Activated CD8-positive, alpha-beta memory T cell treated with anti-CD3 and anti-CD28 coated beads, Interleukin-2, amount 10 ng/mL, durations not matched to agents 7 days and 5 days (primary cell): ENCODE results near the gene SLC39A13. TPM values are rescaled to one million over a fixed set of nuclear protein-coding genes. Genes with fewer than 3 reads are reported as not detected.
A peak's percentile ranks its signal among the peaks of the same experiment; 100 is the strongest.

Experiments used
- ATAC-seq: fragments of 150-1000 bp; cut with Tn5 transposase; one replicate; pipeline ENCODE4 v1.10.0; 2021; ENCODE audit warnings: moderate library complexity
- CTCF ChIA-PET: fragments of 350-600 bp; sonication (Branson Sonifier 250); formaldehyde crosslinking; loops from one replicate; lab custom pipeline; 2021; ENCODE audit warnings: antibody characterized with exemption; lab: Charles Lee
- DNase-seq: peaks from one replicate; pipeline ENCODE4 v3.0.0-alpha.2; 2020
- H3K27ac Mint-ChIP-seq: one replicate; pipeline ENCODE4 v1.8.0; 2021; ENCODE audit warnings: mild to moderate bottlenecking, mixed read lengths
- H3K27me3 Mint-ChIP-seq: one replicate; pipeline ENCODE4 v1.8.0; 2021; ENCODE audit warnings: mixed read lengths
- H3K36me3 Mint-ChIP-seq: one replicate; pipeline ENCODE4 v1.8.0; 2021; ENCODE audit warnings: mild to moderate bottlenecking, mixed read lengths
- H3K4me1 Mint-ChIP-seq: one replicate; pipeline ENCODE4 v1.8.0; 2021; ENCODE audit warnings: mixed read lengths
- H3K4me3 Mint-ChIP-seq: one replicate; pipeline ENCODE4 v1.8.0; 2021; ENCODE audit warnings: mild to moderate bottlenecking, moderate library complexity, mixed read lengths
- H3K9me3 Mint-ChIP-seq: one replicate; pipeline ENCODE4 v1.8.0; 2022; ENCODE audit warnings: low read depth, mixed read lengths
- total RNA-seq, 2 experiments: library from RNA; stranded (reverse); gene quantifications; one replicate each; pipeline ENCODE4 v1.2.3, GENCODE V29; 2021

The SLC39A13 gene
- total RNA-seq, result 10 to 100 TPM; 18.2 to 22.1 TPM

DNA sequence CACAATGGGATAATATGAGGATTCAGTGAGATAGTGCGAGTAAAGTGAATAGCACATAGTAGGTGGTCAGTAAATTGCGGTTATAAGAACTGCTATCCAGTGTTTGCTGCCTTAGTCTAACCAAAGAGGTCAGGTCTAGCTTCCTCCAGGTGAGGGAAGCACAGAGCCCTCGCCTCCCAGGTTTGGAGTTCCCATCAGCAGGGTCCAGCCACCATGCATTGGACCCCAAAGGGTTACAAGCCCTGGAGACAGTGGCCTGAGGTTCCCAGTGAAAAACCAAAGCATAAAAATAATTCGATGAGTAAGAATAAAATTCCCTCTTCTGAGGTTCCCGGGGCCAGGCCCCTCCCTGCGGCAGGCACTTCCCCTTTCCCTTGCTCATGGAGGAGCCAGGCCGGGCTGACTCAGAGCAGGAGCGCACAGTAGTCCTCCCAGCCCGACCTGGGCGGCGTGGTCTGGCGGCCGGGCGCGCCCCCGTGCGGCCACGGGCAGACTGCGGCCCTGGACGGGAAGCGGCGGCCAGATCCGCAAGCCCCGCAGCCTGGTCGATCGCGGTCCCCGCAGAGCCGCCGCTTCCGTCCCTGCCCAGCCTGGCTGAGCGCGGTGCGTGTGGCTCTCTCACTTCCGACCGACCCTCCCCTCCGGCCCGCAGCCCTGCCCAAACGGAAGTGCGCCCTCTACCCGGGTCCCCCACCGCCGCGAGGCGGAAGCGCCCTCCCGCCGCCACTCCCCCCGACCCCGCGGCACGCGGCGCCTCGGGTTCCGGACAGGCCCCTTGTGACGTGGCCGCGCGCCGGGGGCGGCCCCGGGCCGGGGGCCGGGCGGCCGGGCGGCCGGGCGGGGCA lies at the start of gene SLC39A13:
SLC39A13 (plus strand) TSS at position 845 of the 845 bp plus-strand sequence. CDS start 1,505 bp downstream, outside the sequence.
- Mint-ChIP-seq H3K4me3 (peak within 1 kb of the TSS; percentile 80), H3K36me3 (no peaks in the 10 kb centered on the region), H3K4me1 (peaks cover 19% of the 10 kb centered on the region), H3K27me3 (no peaks in the 10 kb centered on the region), H3K9me3 (no peaks in the 10 kb centered on the region), H3K27ac (peak within 1 kb of the TSS; percentile 87)
- CTCF ChIA-PET, result interaction anchor here (0.6 to 7.1 kb wide), 6 partner anchors 9 to 113 kb away, joined by 3 to 125 read pairs (median 41); partner anchors contain the start of gene PSMC3
- ATAC-seq (peak; percentile 89), DNase-seq (peak; percentile 93)

GRCh38 chr11:47358731-47359051 lies 49.7 kb upstream of the SLC39A13 start:
- H3K27ac Mint-ChIP-seq, result no peak overlapping the region
- H3K27me3 Mint-ChIP-seq, result no peaks in the 10 kb centered on the region
- DNase-seq (no peak), ATAC-seq (no peak)
- no peaks in the 10 kb centered on the region for H3K36me3 Mint-ChIP-seq
- CTCF ChIA-PET, result interaction anchor here (1.5 to 2.9 kb wide), 2 partner anchors 15 to 53 kb away, joined by 8 to 16 read pairs; no protein-coding TSS in a partner anchor
- H3K4me3 Mint-ChIP-seq, result no peak overlapping the region
- peaks cover 12% of the 10 kb centered on the region for H3K4me1 Mint-ChIP-seq
- no peaks in the 10 kb centered on the region for H3K9me3 Mint-ChIP-seq

GRCh38 chr11:47359162-47359561 lies 49.2 kb upstream of the SLC39A13 start:
- Mint-ChIP-seq H3K4me3 (no peak overlapping the region), H3K27me3 (no peaks in the 10 kb centered on the region), H3K9me3 (no peaks in the 10 kb centered on the region), H3K27ac (peak overlapping the region; percentile 35), H3K4me1 (peaks cover 12% of the 10 kb centered on the region), H3K36me3 (no peaks in the 10 kb centered on the region)
- DNase-seq (no peak), ATAC-seq (no peak)
- CTCF ChIA-PET, result interaction anchor here (0.9 to 2.9 kb wide), 3 partner anchors 14 to 100 kb away, joined by 3 to 16 read pairs (median 8); no protein-coding TSS in a partner anchor

GRCh38 chr11:47359586-47359985 lies 48.8 kb upstream of the SLC39A13 start:
- Mint-ChIP-seq H3K4me1 (peaks cover 12% of the 10 kb centered on the region), H3K9me3 (no peaks in the 10 kb centered on the region), H3K36me3 (no peaks in the 10 kb centered on the region), H3K27me3 (no peaks in the 10 kb centered on the region), H3K4me3 (no peak overlapping the region), H3K27ac (peak overlapping the region; percentile 35)
- ATAC-seq, result no peak
- no peak for DNase-seq
- CTCF ChIA-PET, result interaction anchor here (0.7 to 2.9 kb wide), 4 partner anchors 14 to 100 kb away, joined by 3 to 16 read pairs (median 6); no protein-coding TSS in a partner anchor

- Mint-ChIP-seq H3K36me3 (no peaks in the 10 kb centered on the region), H3K27ac (no peak overlapping the region), H3K4me1 (peaks cover 12% of the 10 kb centered on the region), H3K27me3 (no peaks in the 10 kb centered on the region), H3K9me3 (no peaks in the 10 kb centered on the region), H3K4me3 (no peak overlapping the region)
- CTCF ChIA-PET, result interaction anchor here (0.7 to 2.9 kb wide), 2 partner anchors 13 to 86 kb away, joined by 3 to 16 read pairs; no protein-coding TSS in a partner anchor
- no peak for DNase-seq
- no peak for ATAC-seq
Observed at GRCh38 chr11:47360341-47360740, 48.0 kb upstream of the SLC39A13 start.

DNA sequence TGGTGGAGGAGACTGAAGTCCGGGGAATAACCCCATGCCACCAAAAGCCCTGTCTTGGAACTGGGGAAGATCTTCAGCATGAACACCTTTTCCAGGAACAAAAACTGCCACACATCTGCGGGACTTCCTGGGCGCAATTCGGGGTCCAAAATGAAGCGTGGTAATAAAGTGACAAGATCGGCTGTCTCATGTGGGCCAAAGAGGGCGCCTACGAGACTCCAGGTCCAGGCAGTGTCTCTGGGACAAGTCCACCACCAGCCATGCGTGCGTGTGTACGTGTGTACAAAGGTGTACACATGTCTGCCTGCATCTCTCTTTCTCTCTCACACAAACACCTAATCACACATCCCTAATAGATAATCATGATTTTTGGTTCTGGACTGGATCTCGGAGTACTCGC lies 47.0 kb upstream of the SLC39A13 start:
- no peaks in the 10 kb centered on the region for H3K36me3 Mint-ChIP-seq
- H3K27ac Mint-ChIP-seq, result no peak overlapping the region

DNA sequence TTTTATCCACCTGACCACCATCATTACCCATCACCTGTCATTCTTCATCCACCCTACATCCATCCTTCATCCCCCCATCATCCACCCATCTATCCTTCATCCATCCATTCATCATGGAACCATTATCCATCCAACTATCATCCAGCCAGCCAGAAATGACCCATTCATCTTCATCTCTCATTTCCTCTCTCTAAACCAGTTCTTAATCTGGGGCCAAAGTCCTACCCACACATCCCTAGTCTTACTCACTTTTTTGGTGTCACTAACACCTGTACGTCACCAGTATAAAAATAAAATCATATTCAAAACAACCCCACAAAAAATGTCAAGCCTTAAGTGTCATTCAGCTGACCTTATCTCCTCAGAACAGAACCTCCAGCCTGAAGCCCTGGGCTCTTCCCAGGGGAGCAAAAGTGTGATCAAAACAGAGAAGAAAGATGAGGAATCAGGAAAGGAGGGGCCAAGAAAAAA lies 42.3 kb upstream of the SLC39A13 start:
- no peak overlapping the region for H3K27ac Mint-ChIP-seq
- no peak overlapping the region for H3K4me3 Mint-ChIP-seq
- no peak for ATAC-seq
- no peaks in the 10 kb centered on the region for H3K9me3 Mint-ChIP-seq
- no peaks in the 10 kb centered on the region for H3K36me3 Mint-ChIP-seq
- peaks cover 8% of the 10 kb centered on the region for H3K4me1 Mint-ChIP-seq
- CTCF ChIA-PET, result no interaction called here
- H3K27me3 Mint-ChIP-seq, result peaks cover 4% of the 10 kb centered on the region
- no peak for DNase-seq

More for the DNA sequence above, 47.0 kb upstream of the SLC39A13 start:
- Mint-ChIP-seq H3K9me3 (no peaks in the 10 kb centered on the region), H3K4me3 (no peak overlapping the region), H3K4me1 (peaks cover 17% of the 10 kb centered on the region), H3K27me3 (peaks cover 4% of the 10 kb centered on the region)
- CTCF ChIA-PET, result interaction anchor here (2.9 kb wide), 1 partner anchor 12 kb away, joined by 16 read pairs; no protein-coding TSS in a partner anchor
- DNase-seq (no peak), ATAC-seq (no peak)

GRCh38 chr11:47369676-47370075 lies 38.7 kb upstream of the SLC39A13 start:
- peaks cover 4% of the 10 kb centered on the region for H3K27me3 Mint-ChIP-seq
- H3K9me3 Mint-ChIP-seq, result no peaks in the 10 kb centered on the region
- no peak for DNase-seq
- no peaks in the 10 kb centered on the region for H3K36me3 Mint-ChIP-seq
- H3K4me1 Mint-ChIP-seq, result peaks cover 7% of the 10 kb centered on the region
- CTCF ChIA-PET, result interaction anchor here (1.2 to 1.5 kb wide), 2 partner anchors 23 to 42 kb away, joined by 3 to 8 read pairs; no protein-coding TSS in a partner anchor
- no peak overlapping the region for H3K27ac Mint-ChIP-seq
- ATAC-seq, result no peak
- H3K4me3 Mint-ChIP-seq, result no peak overlapping the region

GRCh38 chr11:47372422-47372821 lies 36.0 kb upstream of the SLC39A13 start:
- no peaks in the 10 kb centered on the region for H3K27me3 Mint-ChIP-seq
- no peaks in the 10 kb centered on the region for H3K9me3 Mint-ChIP-seq
- CTCF ChIA-PET, result interaction anchor here (1.5 to 4.6 kb wide), 6 partner anchors 12 to 81 kb away, joined by 4 to 125 read pairs (median 25); partner anchors contain the start of gene SLC39A13
- H3K4me1 Mint-ChIP-seq, result peaks cover 2% of the 10 kb centered on the region
- DNase-seq (no peak), ATAC-seq (no peak)
- H3K27ac Mint-ChIP-seq, result no peak overlapping the region
- H3K4me3 Mint-ChIP-seq, result no peak overlapping the region
- no peaks in the 10 kb centered on the region for H3K36me3 Mint-ChIP-seq

GRCh38 chr11:47373876-47374719 lies 34.3 kb upstream of the SLC39A13 start:
- Mint-ChIP-seq H3K27ac (no peak overlapping the region), H3K27me3 (no peaks in the 10 kb centered on the region), H3K36me3 (no peaks in the 10 kb centered on the region), H3K4me3 (no peak overlapping the region), H3K9me3 (no peaks in the 10 kb centered on the region), H3K4me1 (no peaks in the 10 kb centered on the region)
- DNase-seq (peak; percentile 88), ATAC-seq (peak; percentile 92)
- CTCF ChIA-PET, result interaction anchor here (0.5 to 4.6 kb wide), 36 partner anchors 11 to 724 kb away, joined by 3 to 125 read pairs (median 4); partner anchors contain the start of genes PSMC3 and SLC39A13

- H3K27me3 Mint-ChIP-seq, result no peaks in the 10 kb centered on the region
- H3K4me3 Mint-ChIP-seq, result no peak overlapping the region
- no peak overlapping the region for H3K27ac Mint-ChIP-seq
- no peaks in the 10 kb centered on the region for H3K9me3 Mint-ChIP-seq
- no peaks in the 10 kb centered on the region for H3K4me1 Mint-ChIP-seq
- CTCF ChIA-PET, result interaction anchor here (0.5 to 4.6 kb wide), 28 partner anchors 12 to 723 kb away, joined by 3 to 125 read pairs (median 4); partner anchors contain the start of genes PSMC3 and SLC39A13
- DNase-seq, result no peak
- ATAC-seq, result no peak
- no peaks in the 10 kb centered on the region for H3K36me3 Mint-ChIP-seq
Observed at GRCh38 chr11:47374720-47375019, 33.7 kb upstream of the SLC39A13 start.

DNA sequence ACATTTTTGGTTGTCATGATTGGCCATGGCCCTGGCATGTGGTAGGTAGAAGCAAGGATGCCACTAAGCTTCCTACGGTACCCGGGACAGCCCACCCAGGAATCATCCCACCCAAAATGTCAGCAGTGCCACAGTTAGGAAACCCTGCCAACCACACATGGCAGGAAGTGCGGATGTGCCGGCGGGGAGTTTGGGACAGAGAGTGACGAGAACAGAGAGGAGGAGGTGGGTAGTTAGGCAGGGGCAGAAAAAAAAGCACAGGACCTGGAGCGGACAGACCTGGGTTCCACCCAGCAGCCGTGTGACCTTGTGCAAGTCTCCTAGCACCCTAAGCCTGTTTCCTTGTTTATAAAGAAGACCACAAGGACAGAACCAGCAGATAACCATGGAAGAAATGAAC lies 33.4 kb upstream of the SLC39A13 start:
- Mint-ChIP-seq H3K9me3 (no peaks in the 10 kb centered on the region), H3K27ac (no peak overlapping the region), H3K36me3 (no peaks in the 10 kb centered on the region), H3K27me3 (no peaks in the 10 kb centered on the region), H3K4me3 (no peak overlapping the region), H3K4me1 (no peaks in the 10 kb centered on the region)
- CTCF ChIA-PET, result interaction anchor here (1.2 to 4.6 kb wide), 6 partner anchors 15 to 241 kb away, joined by 3 to 125 read pairs (median 14); partner anchors contain the start of gene SLC39A13
- ATAC-seq (no peak), DNase-seq (no peak)
